Endodermal cell (in vitro differentiated cells): ENCODE results near the gene ZNF853. TPM values are rescaled to one million over a fixed set of nuclear protein-coding genes. Genes with fewer than 3 reads are reported as not detected.

ENCODE experiments used
- DNase-seq: peaks from one replicate; pipeline ENCODE4 v3.0.0-alpha.2; 2017
- H3K27ac ChIP-seq: 2 replicates; pipeline ENCODE4 v1.5.1; 2013; ENCODE audit warnings: mild to moderate bottlenecking, low read depth, low read length, moderate library complexity
- H3K27me3 ChIP-seq: 2 replicates; pipeline ENCODE4 v1.6.1; 2013; ENCODE audit warnings: mild to moderate bottlenecking, low read length, moderate library complexity; ENCODE audit not compliant: insufficient read depth, control insufficient read depth, poor library complexity, severe bottlenecking
- H3K36me3 ChIP-seq: 2 replicates; pipeline ENCODE4 v1.7.0; 2013; ENCODE audit warnings: mild to moderate bottlenecking, low read length, moderate library complexity; ENCODE audit not compliant: control insufficient read depth, insufficient read depth
- H3K4me1 ChIP-seq: one replicate; pipeline ENCODE4 v1.7.0; 2013; ENCODE audit warnings: low read length; ENCODE audit not compliant: control insufficient read depth, insufficient read depth
- H3K4me3 ChIP-seq: 2 replicates; pipeline ENCODE4 v1.5.1; 2013; ENCODE audit warnings: mild to moderate bottlenecking, low read length, moderate library complexity
- H3K9ac ChIP-seq: 2 replicates; pipeline ENCODE4 v1.6.1; 2013; ENCODE audit warnings: mild to moderate bottlenecking, low read length, moderate library complexity; ENCODE audit not compliant: poor library complexity, severe bottlenecking; ENCODE audit errors: extremely low read depth
- H3K9me3 ChIP-seq: 2 replicates; pipeline ENCODE4 v1.6.1; 2013; ENCODE audit warnings: mild to moderate bottlenecking, low read length, moderate library complexity; ENCODE audit not compliant: control insufficient read depth
- H3K27ac Mint-ChIP-seq: 2 replicates; pipeline ENCODE4 v1.8.0; 2020; ENCODE audit warnings: mixed read lengths
- H3K27me3 Mint-ChIP-seq: 2 replicates; pipeline ENCODE4 v1.8.0; 2021; ENCODE audit warnings: mild to moderate bottlenecking, mixed read lengths; ENCODE audit not compliant: insufficient read depth
- H3K36me3 Mint-ChIP-seq: 2 replicates; pipeline ENCODE4 v1.8.0; 2020; ENCODE audit warnings: low read depth, mixed read lengths
- H3K4me1 Mint-ChIP-seq: 2 replicates; pipeline ENCODE4 v1.8.0; 2020; ENCODE audit warnings: mixed read lengths
- H3K4me3 Mint-ChIP-seq: 2 replicates; pipeline ENCODE4 v1.8.0; 2020; ENCODE audit warnings: mild to moderate bottlenecking, moderate library complexity, mixed read lengths
- H3K9me3 Mint-ChIP-seq: 2 replicates; pipeline ENCODE4 v1.8.0; 2020; ENCODE audit warnings: mild to moderate bottlenecking, mixed read lengths
- WGBS, 2 experiments: methylation state at CpG; one replicate each; pipeline versions ENCODE4 v1.1.5 to v1.1.7; 2013; ENCODE audit warnings: missing lambda C conversion rate in 2 of 2, mixed read lengths in 1 of 2; ENCODE audit not compliant: insufficient coverage in 1 of 2, insufficient read length in 1 of 2; 5-methylcytosine and 5-hydroxymethylcytosine counted together
- total RNA-seq, 2 donors: library from RNA; stranded (reverse); fragmentation: NEBNext Ultra II Directional in 1 of 2; extraction: Animal tissue kit (Norgen Biotek cat#: 25700) in 1 of 2; gene quantifications; 2 replicates in 1 of 2; 3 replicates in 1 of 2; pipeline ENCODE4 v1.2.1, GENCODE V29; 2021
- TF ChIP-seq, protein P1 (sequence below): fragments of 200-600 bp; sonication (generic); conservative IDR thresholded peaks from 2 replicates; pipeline ENCODE4 v1.5.0; 2021; ENCODE audit warnings: antibody characterized with exemption, mild to moderate bottlenecking

Gene ZNF853
- total RNA-seq, 2 donors from 2014 or later = 14.2 to 17.2 TPM

DNA sequence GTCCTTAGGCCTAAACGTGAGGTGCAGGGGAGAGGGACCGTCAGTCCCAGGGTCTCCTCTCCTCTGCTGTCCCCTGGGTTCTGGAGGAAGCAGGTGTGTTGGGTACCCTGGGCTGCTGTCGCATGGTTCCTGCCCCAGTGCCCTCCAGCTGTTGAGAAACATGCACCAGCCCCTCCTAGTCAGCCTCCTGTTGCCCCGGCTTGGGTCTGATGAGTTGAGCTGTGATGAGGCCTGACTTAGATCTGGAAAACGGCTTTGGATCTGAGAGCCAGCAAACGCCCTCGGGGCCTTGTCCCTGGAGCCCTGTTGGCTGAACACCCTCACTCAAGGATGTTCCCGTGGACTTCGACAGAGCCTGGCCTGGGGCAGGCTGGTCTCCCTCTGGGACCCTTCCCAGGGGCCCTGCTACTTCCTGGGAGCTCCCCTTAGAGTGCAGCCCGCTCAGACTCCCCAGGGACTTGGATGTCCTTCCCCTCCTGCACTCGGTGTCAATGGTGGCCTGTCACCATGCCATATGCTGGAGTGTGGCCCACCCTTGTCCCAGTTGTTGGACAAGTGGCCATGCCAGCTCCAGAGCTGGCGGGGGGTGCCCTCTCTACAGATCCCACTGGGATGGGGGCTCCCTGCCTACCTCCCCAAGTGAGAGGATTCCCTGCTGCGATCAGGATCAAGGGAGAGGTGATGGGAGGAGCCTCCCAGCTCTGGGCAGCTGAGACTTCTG is 34.0 kb downstream of the ZNF853 start:
- Histone ChIP-seq H3K4me1 (no peaks in the 10 kb centered on the region), H3K9me3 (no peaks in the 10 kb centered on the region), H3K36me3 (peaks cover 24% of the 10 kb centered on the region), H3K4me3 (no peak overlapping the region), H3K9ac (no peak overlapping the region), H3K27ac (no peak overlapping the region), H3K27me3 (no peaks in the 10 kb centered on the region)
- no peaks in the 10 kb centered on the region for H3K27me3 Mint-ChIP-seq
- H3K4me1 Mint-ChIP-seq = no peaks in the 10 kb centered on the region
- no peak overlapping the region for H3K27ac Mint-ChIP-seq
- DNase-seq = peak; percentile 27
- 93 to 100% methylated on average over 8 to 13 of the region's 13 CpGs for WGBS, 2 experiments
- TF ChIP-seq, protein P1, sequence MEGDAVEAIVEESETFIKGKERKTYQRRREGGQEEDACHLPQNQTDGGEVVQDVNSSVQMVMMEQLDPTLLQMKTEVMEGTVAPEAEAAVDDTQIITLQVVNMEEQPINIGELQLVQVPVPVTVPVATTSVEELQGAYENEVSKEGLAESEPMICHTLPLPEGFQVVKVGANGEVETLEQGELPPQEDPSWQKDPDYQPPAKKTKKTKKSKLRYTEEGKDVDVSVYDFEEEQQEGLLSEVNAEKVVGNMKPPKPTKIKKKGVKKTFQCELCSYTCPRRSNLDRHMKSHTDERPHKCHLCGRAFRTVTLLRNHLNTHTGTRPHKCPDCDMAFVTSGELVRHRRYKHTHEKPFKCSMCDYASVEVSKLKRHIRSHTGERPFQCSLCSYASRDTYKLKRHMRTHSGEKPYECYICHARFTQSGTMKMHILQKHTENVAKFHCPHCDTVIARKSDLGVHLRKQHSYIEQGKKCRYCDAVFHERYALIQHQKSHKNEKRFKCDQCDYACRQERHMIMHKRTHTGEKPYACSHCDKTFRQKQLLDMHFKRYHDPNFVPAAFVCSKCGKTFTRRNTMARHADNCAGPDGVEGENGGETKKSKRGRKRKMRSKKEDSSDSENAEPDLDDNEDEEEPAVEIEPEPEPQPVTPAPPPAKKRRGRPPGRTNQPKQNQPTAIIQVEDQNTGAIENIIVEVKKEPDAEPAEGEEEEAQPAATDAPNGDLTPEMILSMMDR = no peak
- peaks cover 10% of the 10 kb centered on the region for H3K9me3 Mint-ChIP-seq
- no peak overlapping the region for H3K4me3 Mint-ChIP-seq
- H3K36me3 Mint-ChIP-seq = peaks cover 38% of the 10 kb centered on the region

DNA sequence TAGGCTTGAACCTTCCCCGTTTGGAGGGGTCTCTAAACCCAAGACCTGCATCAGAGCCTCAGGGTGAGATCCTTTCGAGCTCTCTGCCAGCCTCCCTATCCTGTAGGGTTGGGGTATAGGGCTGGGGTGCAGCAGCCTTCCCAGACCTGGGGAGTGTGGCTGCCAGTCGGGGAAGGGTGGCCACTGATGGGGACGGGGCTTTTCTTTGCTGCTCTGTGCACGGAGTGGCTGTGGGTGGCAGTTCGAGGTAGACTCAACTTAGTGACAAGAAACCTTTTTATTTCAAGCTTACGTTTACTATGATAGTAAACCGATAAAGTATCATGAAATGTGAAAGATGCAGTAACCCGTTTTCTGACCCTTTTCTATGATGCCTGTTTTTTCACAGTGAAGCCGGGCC is 34.7 kb downstream of the ZNF853 start:
- no peak overlapping the region for H3K4me3 Mint-ChIP-seq
- TF ChIP-seq, protein P1 = no peak
- DNase-seq = peak; percentile 16
- H3K27ac ChIP-seq = no peak overlapping the region
- H3K27me3 ChIP-seq = no peaks in the 10 kb centered on the region
- H3K27ac Mint-ChIP-seq = no peak overlapping the region
- no peaks in the 10 kb centered on the region for H3K4me1 ChIP-seq
- no peak overlapping the region for H3K9ac ChIP-seq
- H3K4me3 ChIP-seq = no peak overlapping the region
- peaks cover 14% of the 10 kb centered on the region for H3K9me3 Mint-ChIP-seq
- H3K9me3 ChIP-seq = no peaks in the 10 kb centered on the region
- no peaks in the 10 kb centered on the region for H3K27me3 Mint-ChIP-seq
- H3K4me1 Mint-ChIP-seq = no peaks in the 10 kb centered on the region
- peaks cover 35% of the 10 kb centered on the region for H3K36me3 Mint-ChIP-seq
- peaks cover 17% of the 10 kb centered on the region for H3K36me3 ChIP-seq
- WGBS, 2 experiments = 92 to 97% methylated on average over 7 to 10 of the region's 10 CpGs

DNA sequence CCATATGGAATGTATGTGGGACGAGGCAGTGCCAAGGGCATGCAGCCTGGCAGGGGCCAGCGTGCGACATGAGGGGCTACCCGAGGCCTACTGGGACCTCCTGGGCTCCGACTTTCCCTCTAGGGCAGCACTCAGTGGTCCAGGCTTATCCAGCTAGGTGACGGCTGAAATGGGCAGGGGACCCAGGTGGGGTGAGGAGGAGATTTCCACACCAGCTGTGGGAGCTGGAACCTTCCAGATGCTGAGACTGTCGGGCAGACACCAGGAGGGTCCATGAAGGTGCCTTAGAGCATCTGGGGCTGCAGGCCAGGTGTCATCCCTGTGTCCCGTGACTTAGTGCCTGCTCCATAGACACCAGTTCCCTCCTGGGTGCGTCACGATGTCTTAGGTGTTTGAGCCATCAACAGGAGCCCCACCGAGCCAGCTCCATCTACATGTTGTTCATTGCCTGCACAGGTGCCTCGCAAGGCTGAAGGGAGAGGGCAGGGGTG is 35.2 kb downstream of the ZNF853 start:
- no peaks in the 10 kb centered on the region for H3K4me1 ChIP-seq
- peak; percentile 15 for DNase-seq
- H3K27ac Mint-ChIP-seq = no peak overlapping the region
- H3K27ac ChIP-seq = no peak overlapping the region
- H3K4me3 Mint-ChIP-seq = no peak overlapping the region
- peaks cover 17% of the 10 kb centered on the region for H3K9me3 Mint-ChIP-seq
- no peaks in the 10 kb centered on the region for H3K27me3 ChIP-seq
- peaks cover 15% of the 10 kb centered on the region for H3K36me3 ChIP-seq
- H3K9me3 ChIP-seq = no peaks in the 10 kb centered on the region
- H3K4me1 Mint-ChIP-seq = no peaks in the 10 kb centered on the region
- no peak overlapping the region for H3K9ac ChIP-seq
- TF ChIP-seq, protein P1 = no peak
- H3K36me3 Mint-ChIP-seq = peaks cover 39% of the 10 kb centered on the region
- no peaks in the 10 kb centered on the region for H3K27me3 Mint-ChIP-seq
- no peak overlapping the region for H3K4me3 ChIP-seq
- 94 to 95% methylated on average over 9 to 12 of the region's 12 CpGs for WGBS, 2 experiments
